HEK293T (cell line): ENCODE data around the gene FFAR2.

Experiments used
- ARNT ChIP-seq: fragments of 450-650 bp; IDR thresholded peaks from 2 replicates; pipeline ENCODE4 v1.6.1; 2017; ENCODE audit warnings: mild to moderate bottlenecking
- CTBP1 ChIP-seq: fragments of 450-650 bp; IDR thresholded peaks from 2 replicates; pipeline ENCODE4 v1.6.1; 2016; ENCODE audit warnings: borderline replicate concordance
- ELF4 ChIP-seq: fragments of 450-650 bp; IDR thresholded peaks from 2 replicates; pipeline ENCODE4 v1.6.1; 2017; ENCODE audit warnings: antibody characterized with exemption
- FOXA1 ChIP-seq: fragments of 450-650 bp; IDR thresholded peaks from 2 replicates; pipeline ENCODE4 v1.6.1; 2016; ENCODE audit warnings: mild to moderate bottlenecking
- FOXK2 ChIP-seq: fragments of 450-650 bp; IDR thresholded peaks from 2 replicates; pipeline ENCODE4 v1.6.1; 2016; ENCODE audit warnings: mild to moderate bottlenecking
- FOXM1 ChIP-seq: fragments of 450-650 bp; IDR thresholded peaks from 2 replicates; pipeline ENCODE4 v1.6.1; 2017; ENCODE audit warnings: mild to moderate bottlenecking, borderline replicate concordance
- SP1 ChIP-seq: fragments of 450-650 bp; IDR thresholded peaks from 2 replicates; pipeline ENCODE4 v1.6.1; 2017
- SUZ12 ChIP-seq: fragments of 450-650 bp; IDR thresholded peaks from 2 replicates; pipeline ENCODE4 v1.6.1; 2016; ENCODE audit warnings: mild to moderate bottlenecking
- TARDBP ChIP-seq: fragments of 450-650 bp; IDR thresholded peaks from 2 replicates; pipeline ENCODE4 v1.6.1; 2016
- ZNF384 ChIP-seq: fragments of 450-650 bp; IDR thresholded peaks from 2 replicates; pipeline ENCODE4 v1.6.1; 2016

DNA sequence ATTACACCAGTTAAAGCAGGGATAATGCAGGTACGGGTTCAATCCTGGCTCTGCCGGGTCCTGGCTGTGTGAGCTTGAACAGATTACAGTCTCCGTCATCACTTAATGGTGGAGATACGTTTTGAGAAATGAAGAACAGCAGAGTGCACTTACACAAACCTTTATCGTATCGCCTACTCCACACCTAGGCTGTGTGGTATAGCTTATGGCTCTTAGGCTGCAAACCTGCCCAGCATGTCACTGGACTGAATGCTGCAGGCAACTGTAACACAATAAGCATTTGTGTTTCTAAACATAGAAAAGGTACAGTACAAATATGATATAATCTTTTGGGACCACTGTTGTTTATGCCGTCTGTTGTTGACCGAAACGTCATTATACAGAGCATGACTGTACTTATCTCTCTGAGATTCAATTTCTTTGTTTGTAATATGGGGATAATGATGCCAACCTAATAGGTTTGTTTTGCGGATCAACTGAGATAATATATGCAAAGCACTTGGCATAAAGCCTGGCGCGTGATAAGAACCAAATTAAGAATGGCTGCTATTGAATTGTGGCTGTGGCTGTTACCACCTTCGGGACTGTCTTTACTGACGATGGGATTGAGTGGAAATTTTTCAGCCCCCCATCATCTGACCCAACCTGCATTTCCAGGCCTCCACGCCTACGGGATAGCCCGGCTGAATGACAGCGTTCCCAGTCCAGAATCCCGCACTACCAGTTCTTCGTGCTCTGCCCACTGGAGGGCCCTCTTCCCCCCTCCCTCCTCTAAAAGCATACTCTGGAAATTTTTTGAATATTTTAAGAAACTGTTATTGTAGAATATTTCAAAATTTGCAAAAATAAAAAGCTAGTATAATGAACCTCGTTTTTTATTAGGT is 31.0 kb downstream of the FFAR2 start:
- TF ChIP-seq SP1 (no peak), FOXA1 (no peak), ARNT (no peak), ELF4 (no peak), SUZ12 (no peak), ZNF384 (no peak), TARDBP (no peak), FOXK2 (no peak), FOXM1 (no peak), CTBP1 (no peak)
